Stimulated activated CD8-positive, alpha-beta memory T cell treated with anti-CD3 and anti-CD28 coated beads, Interleukin-12 subunit alpha, Interleukin-12 subunit beta, amount 100 ng/mL, for 4 hours (primary cell): ENCODE results near the gene SERPINH1.

Experiments
- DNase-seq: peaks from one replicate; pipeline ENCODE4 v3.0.0-alpha.2; 2020; ENCODE audit warnings: low read depth

SERPINH1 gene

GRCh38 chr11:75562048-75562835 lies at the start of gene SERPINH1:
Gene SERPINH1, plus strand, starts transcription at chr11:75562253. Its CDS starts 4,097 bp downstream, at chr11:75566350.
- DNase-seq: peak; percentile 31

DNA sequence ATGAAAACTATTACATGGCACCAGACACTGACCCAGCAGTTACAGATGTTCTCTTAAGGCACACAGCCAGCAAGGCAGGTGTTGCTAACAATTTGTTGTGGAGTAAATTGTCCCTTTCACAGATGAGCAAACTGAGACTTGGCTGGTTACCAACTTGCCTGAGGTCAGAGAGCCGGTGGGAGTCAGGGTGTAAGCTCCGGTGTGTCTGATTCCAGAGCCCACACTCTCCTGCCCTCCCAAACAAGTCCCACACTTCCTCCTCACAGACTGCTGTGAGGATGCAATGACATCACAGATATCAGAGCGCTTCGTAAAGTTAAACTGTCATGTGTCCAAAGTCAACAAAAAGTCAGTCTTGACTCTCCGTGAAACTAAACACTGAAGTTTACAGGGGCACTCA lies 48.8 kb upstream of the SERPINH1 start:
- DNase-seq: no peak

- DNase-seq: no peak
These were observed 47.5 kb upstream of the SERPINH1 start for GRCh38 chr11:75514596-75514995.

- DNase-seq: no peak
These were observed 45.9 kb upstream of the SERPINH1 start for GRCh38 chr11:75516140-75516539.

DNA sequence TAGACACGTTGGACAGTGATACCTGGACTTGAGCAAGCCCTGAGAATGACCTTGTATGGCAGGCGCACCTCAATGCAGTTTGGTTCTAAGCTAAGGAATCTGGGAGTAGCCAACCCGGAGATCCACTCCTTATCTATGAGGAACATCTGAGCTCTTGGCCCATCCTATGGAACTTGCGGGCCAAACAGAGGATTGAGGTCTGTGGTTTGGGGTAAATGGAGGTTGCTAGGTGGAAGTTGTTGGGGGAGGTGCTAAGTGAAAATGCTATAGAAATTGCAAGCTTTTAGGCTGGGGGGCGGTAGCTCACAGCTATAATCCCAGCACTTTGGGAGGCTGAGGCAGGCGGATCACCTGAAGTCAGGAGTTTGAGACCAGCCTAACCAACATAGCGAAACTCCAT lies 45.2 kb upstream of the SERPINH1 start:
- DNase-seq: no peak

DNA sequence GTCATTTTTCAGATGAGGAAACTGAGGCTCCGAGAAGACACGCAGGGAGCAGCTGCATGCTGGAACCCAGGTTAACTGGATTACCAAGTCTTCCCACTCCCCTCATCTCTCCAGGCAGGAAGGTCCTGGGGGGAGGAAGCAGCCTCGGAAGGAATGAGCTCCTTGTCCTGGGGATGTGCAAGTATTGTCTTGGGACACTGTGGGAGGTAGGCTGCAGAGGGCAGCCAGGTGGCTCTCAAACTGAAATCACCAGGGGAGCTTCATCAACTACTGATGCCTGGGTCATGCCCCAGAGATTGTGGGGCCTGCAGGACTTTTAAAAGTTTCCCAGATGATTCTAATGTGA lies 43.9 kb upstream of the SERPINH1 start:
- DNase-seq: no peak

DNA sequence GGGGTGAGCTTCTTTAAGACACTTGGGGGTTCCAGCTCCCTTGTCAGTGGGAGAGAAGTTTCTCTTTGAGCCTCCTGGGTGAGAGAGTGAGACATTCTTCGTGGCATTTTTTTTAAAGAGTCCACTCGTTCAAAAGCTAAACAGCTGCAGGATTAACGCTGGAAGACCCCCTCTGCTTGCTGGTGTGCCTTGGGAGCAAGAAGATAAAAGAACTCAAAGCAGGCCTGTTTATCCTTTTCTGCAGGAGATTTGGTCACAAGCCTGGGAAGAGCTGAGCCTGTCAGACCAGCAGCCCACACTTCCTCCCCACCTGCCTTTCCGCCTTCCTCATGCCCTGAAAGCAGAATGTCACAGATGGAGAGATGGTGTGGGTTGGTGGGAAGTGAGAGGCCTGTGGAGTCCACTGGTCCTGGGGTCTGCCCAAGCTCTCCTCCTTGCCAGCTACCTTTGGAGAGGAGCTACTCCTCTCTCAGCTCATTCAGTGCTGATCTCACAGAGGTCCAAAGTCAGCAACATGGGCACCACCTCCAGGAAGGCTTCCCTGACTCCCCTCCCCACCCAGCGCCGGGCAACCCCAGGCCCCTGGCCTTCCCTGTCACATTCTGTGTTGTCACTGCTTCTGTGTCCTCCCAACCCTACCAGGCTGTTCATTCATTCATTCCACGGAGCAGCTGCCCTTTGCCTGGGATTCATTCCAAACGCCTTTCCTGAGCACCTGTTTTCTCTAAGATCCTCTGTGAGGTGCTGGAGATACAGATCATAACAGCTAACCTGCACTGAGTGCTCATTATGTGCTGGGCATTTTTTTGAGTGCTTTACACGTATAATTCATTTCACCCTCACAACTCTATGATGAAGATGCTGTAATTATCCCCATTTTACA lies 43.0 kb upstream of the SERPINH1 start:
- no peak for DNase-seq

DNA sequence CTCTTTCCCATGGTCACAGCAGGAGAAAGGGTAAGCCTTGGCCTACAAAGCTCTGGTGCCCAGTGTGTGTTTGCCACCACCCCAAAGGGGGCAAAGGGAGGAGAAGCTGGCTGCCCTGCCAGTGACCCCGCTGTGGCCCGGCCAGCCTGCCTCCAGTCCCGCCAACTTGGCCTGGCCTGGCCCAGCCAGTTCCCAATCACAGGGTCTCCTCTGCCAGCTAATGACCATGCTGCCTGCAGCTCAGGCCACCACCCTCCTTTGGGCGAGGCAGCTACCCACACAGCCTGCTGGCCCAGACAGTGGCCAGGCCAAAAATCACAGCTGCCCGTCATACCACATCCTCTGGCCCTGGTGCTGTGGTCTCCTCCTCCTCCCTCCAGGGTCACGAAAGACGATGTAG lies 41.4 kb upstream of the SERPINH1 start:
- DNase-seq: no peak

GRCh38 chr11:75522286-75523044 lies 39.6 kb upstream of the SERPINH1 start:
- no peak for DNase-seq

GRCh38 chr11:75523189-75523588 lies 38.9 kb upstream of the SERPINH1 start:
- DNase-seq: no peak

- no peak for DNase-seq
These were observed 38.0 kb upstream of the SERPINH1 start for GRCh38 chr11:75523811-75524664.

- DNase-seq: no peak
These were observed 37.2 kb upstream of the SERPINH1 start for GRCh38 chr11:75524665-75525432.

DNA sequence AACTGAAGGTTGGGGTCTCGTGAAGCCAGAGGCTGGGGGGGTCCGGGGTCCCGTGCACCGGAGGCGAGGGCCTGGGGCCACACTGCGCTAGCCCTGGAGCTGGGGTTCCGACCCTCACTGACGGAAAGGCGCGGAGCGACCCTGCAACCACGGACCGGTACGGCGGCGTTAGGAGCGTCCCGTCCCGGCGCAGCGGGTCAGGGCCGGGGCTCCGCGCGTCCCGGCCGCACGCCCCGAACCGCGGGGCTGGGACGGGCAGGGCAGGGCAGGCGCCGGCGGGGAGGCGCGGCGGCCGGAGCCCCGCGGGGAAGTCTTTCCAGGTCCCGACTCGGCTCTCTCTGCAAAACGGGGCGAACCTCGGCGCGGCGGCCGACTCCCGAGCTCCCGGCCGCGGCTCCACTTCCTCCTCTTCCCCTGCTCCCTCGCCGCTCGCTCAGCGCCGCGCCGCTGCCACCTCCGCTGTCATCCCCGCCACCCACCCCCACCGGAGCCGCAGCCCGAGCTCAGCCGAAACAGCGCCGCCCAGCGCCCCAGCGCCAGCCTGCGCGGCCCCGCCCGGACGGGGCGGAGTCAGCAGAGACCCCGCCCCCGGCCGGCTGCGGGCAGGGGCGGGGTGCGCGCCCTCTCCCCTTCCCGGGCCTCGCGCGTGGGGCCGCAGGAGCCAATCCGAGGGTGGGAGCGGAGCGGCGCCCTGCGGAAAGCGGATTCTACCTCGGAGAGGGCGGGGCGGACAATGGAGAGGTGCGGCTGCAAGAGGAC lies 36.4 kb upstream of the SERPINH1 start, which contains the start of gene GDPD5:
Gene GDPD5 (minus strand): TSS at position 509 of the 759 bp plus-strand sequence. CDS start 48,206 bp downstream, outside the sequence.
- peak; percentile 76 for DNase-seq

GRCh38 chr11:75526192-75526541 lies 35.9 kb upstream of the SERPINH1 start:
- no peak for DNase-seq

DNA sequence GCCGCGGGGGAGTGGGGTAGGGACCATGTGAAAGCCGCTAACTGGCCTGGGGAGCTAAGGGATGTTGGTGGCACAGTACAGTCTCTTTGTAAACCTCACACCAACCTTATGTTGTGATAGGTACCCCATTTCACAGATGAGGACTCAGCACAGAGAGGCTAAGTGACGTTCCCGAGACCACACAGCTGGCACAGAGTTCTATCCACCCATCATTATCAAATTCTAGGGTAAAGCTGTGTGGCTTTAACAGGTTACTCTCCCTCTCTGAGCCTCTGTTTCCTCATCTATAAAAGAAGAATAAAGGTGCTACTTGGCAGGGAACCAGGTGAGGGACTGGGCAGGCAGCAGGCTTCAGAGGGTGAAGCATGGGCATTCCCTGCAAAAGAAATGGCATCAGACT lies 34.9 kb upstream of the SERPINH1 start:
- DNase-seq: no peak

DNA sequence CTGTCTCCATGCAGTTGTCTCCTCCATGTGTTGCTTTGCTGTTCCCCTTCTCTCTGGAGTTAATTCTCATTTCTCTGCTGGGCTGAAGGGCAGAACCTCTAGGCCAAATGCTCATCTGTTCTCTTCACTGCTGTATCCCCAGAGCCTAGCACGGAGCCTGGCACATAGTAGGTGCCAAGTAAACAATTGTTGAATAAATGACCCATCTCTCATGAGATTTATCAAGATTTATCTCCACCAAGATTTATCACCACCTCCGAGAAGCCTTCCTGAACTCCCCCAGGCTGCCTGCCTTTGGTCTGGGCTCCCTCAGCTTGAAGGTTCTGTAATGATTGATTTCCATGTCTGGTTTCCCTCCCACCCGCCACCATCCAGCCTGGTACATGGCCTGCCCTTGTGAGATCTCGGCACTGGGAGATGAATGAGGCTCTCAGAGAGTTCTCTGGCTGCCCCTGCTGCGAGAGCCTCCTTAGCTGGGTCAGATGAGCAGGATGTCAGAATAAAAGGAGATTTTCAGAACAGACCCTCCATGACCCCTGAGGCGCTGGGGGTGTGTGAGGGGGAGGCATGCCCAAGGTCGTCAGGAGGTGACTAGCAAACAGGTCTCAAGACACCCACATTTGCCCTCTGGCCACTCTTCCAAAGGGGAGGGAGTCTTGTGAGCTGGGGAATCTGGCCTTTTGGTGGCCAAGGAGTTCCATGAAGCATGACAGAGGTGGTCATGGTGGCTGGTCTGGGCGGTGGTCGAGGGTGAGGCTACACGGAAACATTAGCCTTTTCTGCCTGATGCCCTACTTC lies 33.9 kb upstream of the SERPINH1 start:
- no peak for DNase-seq

GRCh38 chr11:75530577-75530976 lies 31.5 kb upstream of the SERPINH1 start:
- DNase-seq: no peak

DNA sequence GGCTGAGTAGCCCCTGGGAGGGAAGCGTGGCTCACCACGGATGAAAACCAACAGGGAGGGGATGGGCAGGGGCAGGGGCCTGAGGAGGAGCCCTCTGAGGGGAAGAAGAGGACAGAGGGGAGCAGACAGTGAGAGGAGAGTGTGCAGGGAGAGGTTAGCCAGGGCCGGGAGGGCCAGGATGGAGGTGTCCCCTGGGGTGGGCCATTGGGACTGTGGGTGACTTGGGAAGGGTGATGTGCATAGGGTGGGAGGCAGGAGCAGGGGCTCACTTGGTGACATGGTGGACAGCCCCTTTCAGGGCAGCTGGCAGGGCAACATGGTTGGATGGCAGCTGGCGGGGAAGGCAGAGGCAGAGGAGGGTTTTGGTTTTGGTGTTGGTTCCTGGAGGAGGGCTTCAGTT lies 30.7 kb upstream of the SERPINH1 start:
- DNase-seq: no peak
